ENCODE measurements around the gene MEFV. TPM values are rescaled to one million over a fixed set of nuclear protein-coding genes. Genes with fewer than 3 reads are reported as not detected.

Gene MEFV
- total RNA-seq, 1 experiment from 2014 or later, result not detected

DNA sequence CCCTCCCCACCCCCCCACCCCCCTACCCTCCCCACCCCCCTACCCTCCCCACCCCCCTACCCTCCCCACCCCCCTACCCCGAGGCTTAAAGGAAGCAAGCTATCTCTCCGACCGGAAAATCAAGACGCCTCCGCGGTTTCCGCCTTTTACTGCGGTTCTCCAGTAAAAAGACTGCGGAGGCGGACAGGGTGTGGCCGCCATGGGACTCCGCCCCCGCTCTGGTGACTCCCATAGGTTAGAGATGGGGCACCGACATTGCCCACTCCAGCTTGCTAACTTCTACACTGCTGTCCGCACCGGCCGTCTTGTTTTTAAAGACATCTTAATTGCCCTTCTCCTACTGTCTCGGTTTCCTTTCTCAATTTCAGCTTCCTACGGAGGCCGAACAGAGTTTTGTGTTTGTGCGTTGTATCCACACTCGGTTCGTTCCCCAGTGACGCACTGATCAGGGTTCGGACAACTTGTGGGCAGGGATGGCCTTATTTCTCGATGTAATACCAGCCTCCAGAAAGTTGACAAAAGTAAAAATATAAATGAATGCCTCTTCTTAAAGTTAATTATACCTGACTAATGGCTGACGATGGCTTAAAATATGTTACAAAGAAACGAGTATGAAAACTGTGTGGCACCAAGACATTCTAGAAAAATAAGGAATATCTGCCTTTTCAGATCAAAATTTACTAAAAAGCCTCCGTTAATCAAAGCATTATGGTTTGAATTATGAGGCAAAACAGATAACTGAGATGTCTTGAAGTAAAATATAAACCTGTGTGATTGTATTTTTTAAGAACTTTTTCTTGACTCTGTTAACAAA, 20.4 kb downstream of the MEFV start:
- TF ChIP-seq, protein P1, sequence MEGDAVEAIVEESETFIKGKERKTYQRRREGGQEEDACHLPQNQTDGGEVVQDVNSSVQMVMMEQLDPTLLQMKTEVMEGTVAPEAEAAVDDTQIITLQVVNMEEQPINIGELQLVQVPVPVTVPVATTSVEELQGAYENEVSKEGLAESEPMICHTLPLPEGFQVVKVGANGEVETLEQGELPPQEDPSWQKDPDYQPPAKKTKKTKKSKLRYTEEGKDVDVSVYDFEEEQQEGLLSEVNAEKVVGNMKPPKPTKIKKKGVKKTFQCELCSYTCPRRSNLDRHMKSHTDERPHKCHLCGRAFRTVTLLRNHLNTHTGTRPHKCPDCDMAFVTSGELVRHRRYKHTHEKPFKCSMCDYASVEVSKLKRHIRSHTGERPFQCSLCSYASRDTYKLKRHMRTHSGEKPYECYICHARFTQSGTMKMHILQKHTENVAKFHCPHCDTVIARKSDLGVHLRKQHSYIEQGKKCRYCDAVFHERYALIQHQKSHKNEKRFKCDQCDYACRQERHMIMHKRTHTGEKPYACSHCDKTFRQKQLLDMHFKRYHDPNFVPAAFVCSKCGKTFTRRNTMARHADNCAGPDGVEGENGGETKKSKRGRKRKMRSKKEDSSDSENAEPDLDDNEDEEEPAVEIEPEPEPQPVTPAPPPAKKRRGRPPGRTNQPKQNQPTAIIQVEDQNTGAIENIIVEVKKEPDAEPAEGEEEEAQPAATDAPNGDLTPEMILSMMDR (IDR thresholded peaks at IDR 0.05; ENCODE audit: unreplicated experiment), result no peak
- intact Hi-C loops (cut with micrococcal nuclease; ENCODE audit: unreplicated experiment), result no loop called here
- H3K27me3 Mint-ChIP-seq (ENCODE audit: unreplicated experiment), result no peaks in the 10 kb centered on the region
- DNase-seq, result no peak
- CTCF ChIA-PET, result interaction anchor here (0.6 kb wide), 2 partner anchors 23 to 100 kb away, joined by 3 read pairs; no protein-coding TSS in a partner anchor
- peaks cover 34% of the 10 kb centered on the region for H3K36me3 Mint-ChIP-seq (ENCODE audit: insufficient read depth, unreplicated experiment)
- no peak overlapping the region for H3K27ac Mint-ChIP-seq (ENCODE audit: unreplicated experiment)
- H3K4me1 Mint-ChIP-seq (ENCODE audit: low read depth, unreplicated experiment), result peaks cover 13% of the 10 kb centered on the region
- peaks cover 9% of the 10 kb centered on the region for H3K9me3 Mint-ChIP-seq (ENCODE audit: low read depth, unreplicated experiment)
- H3K4me3 Mint-ChIP-seq (ENCODE audit: low read depth, unreplicated experiment), result peak overlapping the region; percentile 51
- no TSS peak for BruUV-seq (replicated peaks)

DNA sequence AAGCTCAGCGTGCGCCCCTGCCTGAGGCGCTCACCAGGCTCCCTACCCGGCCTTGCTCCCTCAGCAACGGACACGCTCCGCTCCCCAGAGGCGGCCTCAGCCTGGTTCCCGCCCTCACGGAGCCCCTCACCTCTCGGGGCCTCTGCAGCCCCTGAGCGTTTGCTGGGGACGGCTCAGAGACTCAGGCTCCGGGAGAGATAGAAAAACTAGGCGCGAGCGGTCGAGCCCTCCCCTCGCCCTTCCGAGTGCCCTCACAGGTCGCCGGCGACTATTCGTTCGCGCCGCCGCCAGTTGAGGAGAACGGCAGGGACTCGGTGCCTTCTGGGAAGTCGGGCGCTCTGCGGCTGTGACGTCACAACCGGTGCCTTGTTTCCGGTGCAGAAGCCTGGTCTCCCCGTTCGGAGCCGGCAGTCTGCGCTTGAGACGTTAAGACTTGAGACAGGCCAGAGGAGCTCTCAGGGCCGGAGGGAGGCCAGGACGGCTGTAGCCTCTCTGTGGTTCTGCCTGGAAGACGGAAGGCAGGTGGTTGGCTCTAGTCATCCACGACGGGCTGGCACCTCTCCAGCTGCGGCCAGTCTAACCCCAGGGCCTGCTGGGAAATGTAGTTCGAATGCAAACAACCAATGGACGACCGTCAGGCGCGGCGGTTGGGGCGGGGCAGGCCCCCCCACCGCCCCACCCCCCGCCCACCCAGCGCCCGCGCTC, 21.4 kb downstream of the MEFV start, which contains the start of gene ZNF200:
Gene ZNF200 (minus strand): TSS at position 302 of the 705 bp plus-strand sequence. CDS start 1,403 bp downstream, outside the sequence.
- no TSS peak for BruUV-seq (replicated peaks)
- peaks cover 13% of the 10 kb centered on the region for H3K4me1 Mint-ChIP-seq (ENCODE audit: low read depth, unreplicated experiment)
- TF ChIP-seq, protein P1 (IDR thresholded peaks at IDR 0.05; ENCODE audit: unreplicated experiment), result no peak
- H3K27me3 Mint-ChIP-seq (ENCODE audit: unreplicated experiment), result no peaks in the 10 kb centered on the region
- H3K27ac Mint-ChIP-seq (ENCODE audit: unreplicated experiment), result peak within 1 kb of the TSS; percentile 73
- H3K9me3 Mint-ChIP-seq (ENCODE audit: low read depth, unreplicated experiment), result peaks cover 16% of the 10 kb centered on the region
- H3K4me3 Mint-ChIP-seq (ENCODE audit: low read depth, unreplicated experiment), result peak within 1 kb of the TSS; percentile 74
- CTCF ChIA-PET, result interaction anchor here (0.6 kb wide), 1 partner anchor 21 kb away, joined by 3 read pairs; no protein-coding TSS in a partner anchor
- intact Hi-C loops (cut with micrococcal nuclease; ENCODE audit: unreplicated experiment), result no loop called here
- peak; percentile 95 for DNase-seq
- H3K36me3 Mint-ChIP-seq (ENCODE audit: insufficient read depth, unreplicated experiment), result peaks cover 40% of the 10 kb centered on the region

DNA sequence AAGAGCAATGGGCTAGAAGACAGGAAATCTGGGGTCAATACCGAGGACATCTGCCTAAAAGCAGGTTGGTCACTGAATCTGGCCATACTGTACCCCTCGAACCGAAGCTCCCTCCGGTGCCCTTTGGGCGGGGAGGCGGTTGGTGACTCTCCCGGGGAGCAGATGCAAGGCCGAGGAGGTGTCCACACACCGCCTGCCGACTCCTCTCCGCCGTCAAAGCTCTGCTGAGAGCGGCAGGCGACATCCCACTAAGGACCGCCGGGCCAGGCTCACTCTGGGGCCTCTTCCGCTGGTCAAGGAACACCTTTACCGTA, 21.9 kb downstream of the MEFV start:
- peak overlapping the region; percentile 74 for H3K4me3 Mint-ChIP-seq (ENCODE audit: low read depth, unreplicated experiment)

DNA sequence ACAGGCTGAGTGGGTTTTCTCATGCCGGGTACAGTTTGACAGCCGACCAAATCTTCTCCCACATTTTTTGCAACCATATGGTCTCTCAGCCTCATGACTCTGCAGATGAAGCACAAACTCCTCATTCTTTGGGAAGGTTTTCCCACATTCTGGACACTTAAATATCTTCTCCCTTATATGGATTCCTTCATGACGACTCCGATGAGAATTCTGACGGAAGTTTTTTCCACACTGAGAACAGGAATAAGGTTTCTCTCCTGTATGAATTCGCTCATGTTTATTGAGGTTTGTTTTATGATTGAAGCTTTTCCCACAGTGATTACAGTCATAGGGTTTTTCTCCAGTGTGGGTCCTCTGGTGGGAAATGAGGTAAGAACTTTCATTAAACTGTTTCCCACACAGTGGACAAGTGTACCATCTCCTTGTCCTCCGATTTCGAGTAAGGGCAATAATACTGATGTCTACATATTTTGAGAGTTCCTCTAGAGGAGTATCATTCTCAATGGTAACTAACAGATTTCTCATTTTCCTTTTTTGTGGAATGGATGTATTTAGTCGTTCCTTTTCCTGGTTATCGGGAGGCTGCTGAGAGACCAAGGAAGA, 32.4 kb downstream of the MEFV start:
- TF ChIP-seq, protein P1 (IDR thresholded peaks at IDR 0.05; ENCODE audit: unreplicated experiment), result no peak
- Mint-ChIP-seq H3K27me3 (ENCODE audit: unreplicated experiment) (no peaks in the 10 kb centered on the region), H3K36me3 (ENCODE audit: insufficient read depth, unreplicated experiment) (peaks cover 62% of the 10 kb centered on the region), H3K9me3 (ENCODE audit: low read depth, unreplicated experiment) (peaks cover 21% of the 10 kb centered on the region), H3K4me3 (ENCODE audit: low read depth, unreplicated experiment) (no peak overlapping the region), H3K4me1 (ENCODE audit: low read depth, unreplicated experiment) (no peaks in the 10 kb centered on the region), H3K27ac (ENCODE audit: unreplicated experiment) (peak overlapping the region; percentile 30)
- BruUV-seq (replicated peaks), result no TSS peak
- intact Hi-C loops (cut with micrococcal nuclease; ENCODE audit: unreplicated experiment), result no loop called here
- no peak for DNase-seq
- CTCF ChIA-PET, result interaction anchor here (0.6 kb wide), 1 partner anchor 63 kb away, joined by 3 read pairs; no protein-coding TSS in a partner anchor

More for the DNA sequence above, 21.9 kb downstream of the MEFV start:
- TF ChIP-seq, protein P1 (IDR thresholded peaks at IDR 0.05; ENCODE audit: unreplicated experiment), result no peak
- Mint-ChIP-seq H3K36me3 (ENCODE audit: insufficient read depth, unreplicated experiment) (peaks cover 40% of the 10 kb centered on the region), H3K4me1 (ENCODE audit: low read depth, unreplicated experiment) (peaks cover 13% of the 10 kb centered on the region), H3K27ac (ENCODE audit: unreplicated experiment) (peak overlapping the region; percentile 73), H3K27me3 (ENCODE audit: unreplicated experiment) (no peaks in the 10 kb centered on the region), H3K9me3 (ENCODE audit: low read depth, unreplicated experiment) (peaks cover 17% of the 10 kb centered on the region)
- DNase-seq, result no peak
- BruUV-seq (replicated peaks), result TSS peak; percentile 24
- intact Hi-C loops (cut with micrococcal nuclease; ENCODE audit: unreplicated experiment), result no loop called here
- CTCF ChIA-PET, result no interaction called here

All from Calu3 (cell line).